ENCODE results near the gene KRTAP9-3. TPM values are rescaled to one million over a fixed set of nuclear protein-coding genes. Genes with fewer than 3 reads are reported as not detected.
"Not testable (repeated sequence)": the region's sequence is repeated elsewhere in the genome, so short reads cannot be mapped to it uniquely, and the experiment has no call there.

KRTAP9-3 gene
- total and polyA plus RNA-seq, 3 donors from 2014 or later: not detected

DNA sequence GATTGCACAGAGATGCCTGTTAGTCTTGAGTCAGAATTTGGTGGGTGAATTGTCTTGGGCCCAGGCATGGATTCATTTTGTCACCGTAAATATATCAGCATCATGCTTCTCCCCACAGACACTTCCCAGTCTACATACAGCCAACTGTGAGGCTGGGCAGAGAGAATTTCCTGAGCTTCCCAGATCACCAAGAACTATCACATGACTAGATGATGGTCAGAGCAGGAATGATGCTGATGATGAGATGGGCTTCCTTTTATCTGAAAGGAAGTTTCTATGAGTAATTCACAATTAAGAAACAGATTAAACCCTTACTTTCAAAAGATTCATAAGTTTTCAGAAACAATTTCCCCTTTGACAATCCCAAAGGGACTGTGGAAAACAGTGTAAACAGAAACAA is 22.6 kb downstream of the KRTAP9-3 start:
- intact Hi-C loops (cut with DNase I; ENCODE audit: low total_unique reads): no loop called here
- no peak for TF ChIP-seq POLR2A (IDR thresholded peaks at IDR 0.05)
- no peak for TF ChIP-seq CTCF (IDR thresholded peaks at IDR 0.05)
- no peaks in the 10 kb centered on the region for H3K27me3 ChIP-seq
- no peak overlapping the region for H3K27ac ChIP-seq
- DNase-seq: no peak
- H3K4me1 ChIP-seq: no peaks in the 10 kb centered on the region
- no peaks in the 10 kb centered on the region for H3K9me3 ChIP-seq
- H3K36me3 ChIP-seq (ENCODE audit: low read depth, missing control alignments): no peaks in the 10 kb centered on the region
- H3K4me3 ChIP-seq: no peak overlapping the region
- WGBS, 2 donors: 0% methylated on average over 1 of the region's 1 CpG; no CpG with 5 or more reads in 1 of the 2 donors

- intact Hi-C loops (cut with DNase I; ENCODE audit: low total_unique reads); H3K4me1 ChIP-seq; H3K9me3 ChIP-seq; H3K4me3 ChIP-seq; H3K27me3 ChIP-seq; DNase-seq; H3K36me3 ChIP-seq (ENCODE audit: low read depth, missing control alignments); H3K27ac ChIP-seq: not testable (repeated sequence)
- WGBS, 2 donors: 90 to 93% methylated on average over 4 of the region's 5 CpGs
These were observed 23.4 kb downstream of the KRTAP9-3 start, which contains the start of gene KRTAP9-9 for GRCh38 chr17:41255381-41256290. Gene KRTAP9-9 (plus strand): TSS chr17:41255384.

GRCh38 chr17:41256291-41256685 is 24.0 kb downstream of the KRTAP9-3 start:
- 87 to 96% methylated on average over 1 of the region's 1 CpG for WGBS, 2 donors
- TF ChIP-seq CTCF (IDR thresholded peaks at IDR 0.05) (no peak), POLR2A (IDR thresholded peaks at IDR 0.05) (no peak)
- Histone ChIP-seq H3K27ac (no peak overlapping the region), H3K4me1 (no peaks in the 10 kb centered on the region), H3K4me3 (no peak overlapping the region), H3K27me3 (no peaks in the 10 kb centered on the region), H3K9me3 (no peaks in the 10 kb centered on the region), H3K36me3 (ENCODE audit: low read depth, missing control alignments) (no peaks in the 10 kb centered on the region)
- intact Hi-C loops (cut with DNase I; ENCODE audit: low total_unique reads): no loop called here
- no peak for DNase-seq

- intact Hi-C loops (cut with DNase I; ENCODE audit: low total_unique reads): no loop called here
- Histone ChIP-seq H3K36me3 (ENCODE audit: low read depth, missing control alignments) (no peaks in the 10 kb centered on the region), H3K9me3 (no peaks in the 10 kb centered on the region), H3K27me3 (no peaks in the 10 kb centered on the region), H3K4me3 (no peak overlapping the region), H3K27ac (no peak overlapping the region), H3K4me1 (no peaks in the 10 kb centered on the region)
- DNase-seq: no peak
- TF ChIP-seq POLR2A (IDR thresholded peaks at IDR 0.05): no peak
- TF ChIP-seq CTCF (IDR thresholded peaks at IDR 0.05): no peak
These were observed 26.2 kb downstream of the KRTAP9-3 start for GRCh38 chr17:41258406-41258805.

- H3K4me3 ChIP-seq: no peak overlapping the region
- H3K27ac ChIP-seq: no peak overlapping the region
- no peaks in the 10 kb centered on the region for H3K27me3 ChIP-seq
- H3K9me3 ChIP-seq: no peaks in the 10 kb centered on the region
- no peak for TF ChIP-seq POLR2A (IDR thresholded peaks at IDR 0.05)
- TF ChIP-seq CTCF (IDR thresholded peaks at IDR 0.05): no peak
- intact Hi-C loops (cut with DNase I; ENCODE audit: low total_unique reads): no loop called here
- DNase-seq: no peak
- 66 to 82% methylated on average over 2 of the region's 2 CpGs for WGBS, 2 donors
- no peaks in the 10 kb centered on the region for H3K4me1 ChIP-seq
- H3K36me3 ChIP-seq (ENCODE audit: low read depth, missing control alignments): no peaks in the 10 kb centered on the region
These were observed 31.0 kb downstream of the KRTAP9-3 start for GRCh38 chr17:41263212-41263611.
